A549 (cell line): ENCODE results near the gene NUDT17. TPM values are rescaled to one million over a fixed set of nuclear protein-coding genes. Genes with fewer than 3 reads are reported as not detected.
A peak's percentile ranks its signal among the peaks of the same experiment; 100 is the strongest.

Experiments used
- ATAC-seq, 2 experiments: fragments of 200-7000 bp in 1 of 2; fragments of >200 bp in 1 of 2; cut with Nextera tagmentation in 1 of 2; cut with Tn5 transposase in 1 of 2; 3 replicates each; pipeline versions ENCODE4 v1.8.0 to v1.9.1; 2018 to 2020; ENCODE audit warnings: mild to moderate bottlenecking in 1 of 2, moderate library complexity in 1 of 2
- CTCF ChIA-PET: fragments of 300-600 bp; sonication (Branson Sonifier 250); formaldehyde crosslinking; extraction: SDS; loops from one replicate; lab custom pipeline; 2021; ENCODE audit warnings: antibody characterized with exemption, inconsistent platforms; lab: Yijun Ruan, JAX
- POLR2A ChIA-PET: fragments of 350-600 bp; formaldehyde crosslinking; extraction: SDS; loops from one replicate; lab custom pipeline; 2021; ENCODE audit warnings: antibody characterized with exemption, inconsistent platforms; lab: Yijun Ruan, JAX
- DNase-seq, 2 experiments: peaks; one replicate each; pipeline versions ENCODE4 v3.0.0 to v3.0.0-alpha.2; 2011 to 2016; ENCODE audit warnings: low read depth in 1 of 2, low spot score in 1 of 2
- FAIRE-seq: peaks from 2 replicates; lab custom pipeline; 2011; peaks lifted over from hg19 to GRCh38; lab: Jason Lieb, UNC
- H3K27ac ChIP-seq, 2 experiments: fragments of >200 bp; sonication (Bioruptor Twin); formaldehyde crosslinking; 3 replicates each; pipeline ENCODE4 v1.5.1; 2016 to 2017
- H3K4me1 ChIP-seq: fragments of >200 bp; sonication (Bioruptor Twin); formaldehyde crosslinking; 3 replicates; pipeline ENCODE4 v1.6.1; 2016
- H3K4me2 ChIP-seq: fragments of >200 bp; sonication (Bioruptor Twin); formaldehyde crosslinking; 3 replicates; pipeline ENCODE4 v1.6.1; 2016
- H3K4me3 ChIP-seq: fragments of >200 bp; sonication (Bioruptor Twin); formaldehyde crosslinking; 3 replicates; pipeline ENCODE4 v1.5.1; 2016
- H3K9me3 ChIP-seq: fragments of >200 bp; sonication (Bioruptor Twin); formaldehyde crosslinking; 3 replicates; pipeline ENCODE4 v1.6.1; 2016
- ATOH8 ChIP-seq: fragments of 250-450 bp; sonication (Bioruptor Pico); IDR thresholded peaks from 2 replicates; pipeline ENCODE4 v1.5.0; 2020; ENCODE audit warnings: low read depth, mild to moderate bottlenecking, moderate library complexity
- CBX2 ChIP-seq: fragments of 200-600 bp; sonication (generic); IDR thresholded peaks from 2 replicates; pipeline ENCODE4 v1.6.1; 2016; ENCODE audit warnings: low read depth, mild to moderate bottlenecking, borderline replicate concordance
- CEBPB ChIP-seq, 2 experiments: fragments of >200 bp in 1 of 2; sonication (Bioruptor Twin) in 1 of 2; formaldehyde crosslinking in 1 of 2; IDR thresholded peaks; 2 replicates each; pipeline ENCODE4 v1.6.1; 2012 to 2016
- CTCF ChIP-seq: fragments of >200 bp; sonication (Bioruptor Twin); formaldehyde crosslinking; IDR thresholded peaks from 3 replicates; pipeline ENCODE4 v1.5.1; 2016
- ELK1 ChIP-seq: fragments of 150-350 bp; IDR thresholded peaks from 2 replicates; pipeline ENCODE4 v1.6.1; 2014; ENCODE audit warnings: low read depth, mild to moderate bottlenecking, low read length
- FOXS1 ChIP-seq: fragments of 250-450 bp; sonication (Bioruptor Pico); IDR thresholded peaks from 2 replicates; pipeline ENCODE4 v1.5.0; 2020; ENCODE audit warnings: mild to moderate bottlenecking, moderate library complexity
- HES2 ChIP-seq: fragments of >200 bp; sonication (Bioruptor Twin); formaldehyde crosslinking; IDR thresholded peaks from 2 replicates; pipeline ENCODE4 v1.6.1; 2016
- HMGXB4 ChIP-seq: fragments of 250-450 bp; sonication (Bioruptor Pico); IDR thresholded peaks from 2 replicates; pipeline ENCODE4 v1.5.0; 2021; ENCODE audit warnings: mild to moderate bottlenecking, moderate library complexity, borderline replicate concordance
- HOXA7 ChIP-seq: fragments of 250-450 bp; sonication (Bioruptor Pico); IDR thresholded peaks from 2 replicates; pipeline ENCODE4 v1.5.0; 2020; ENCODE audit warnings: mild to moderate bottlenecking, moderate library complexity
- HOXB5 ChIP-seq: fragments of 250-450 bp; sonication (Bioruptor Pico); IDR thresholded peaks from 2 replicates; pipeline ENCODE4 v1.5.0; 2020; ENCODE audit warnings: mild to moderate bottlenecking, moderate library complexity
- JUNB ChIP-seq: fragments of >200 bp; sonication (Bioruptor Twin); formaldehyde crosslinking; IDR thresholded peaks from 2 replicates; pipeline ENCODE4 v1.6.1; 2016
- KDM1A ChIP-seq: fragments of 200-600 bp; sonication (generic); IDR thresholded peaks from 2 replicates; pipeline ENCODE4 v1.6.1; 2016; ENCODE audit warnings: low read depth, mild to moderate bottlenecking
- MAFK ChIP-seq: fragments of 450-650 bp; IDR thresholded peaks from 2 replicates; pipeline ENCODE4 v1.6.1; 2014; ENCODE audit not compliant: partially characterized antibody
- MAZ ChIP-seq: fragments of 150-350 bp; IDR thresholded peaks from 2 replicates; pipeline ENCODE4 v1.6.1; 2014; ENCODE audit warnings: antibody characterized with exemption, low read depth, low read length, borderline replicate concordance
- NPAS2 ChIP-seq: fragments of 250-450 bp; sonication (Bioruptor Pico); IDR thresholded peaks from 2 replicates; pipeline ENCODE4 v1.8.0; 2022; ENCODE audit warnings: mild to moderate bottlenecking, moderate library complexity, borderline replicate concordance
- REST ChIP-seq: fragments of 200-600 bp; sonication (generic); IDR thresholded peaks from 2 replicates; pipeline ENCODE4 v1.6.1; 2016; ENCODE audit warnings: antibody characterized with exemption, mild to moderate bottlenecking, moderate library complexity
- RNF2 ChIP-seq: fragments of 200-600 bp; sonication (generic); IDR thresholded peaks from 2 replicates; pipeline ENCODE4 v1.6.1; 2016; ENCODE audit warnings: low read depth, mild to moderate bottlenecking, antibody characterized with exemption, moderate library complexity, borderline replicate concordance
- WGBS: methylation state at CpG from one replicate; pipeline ENCODE4 v1.1.6; 2017; ENCODE audit errors: missing lambda C conversion rate; 5-methylcytosine and 5-hydroxymethylcytosine counted together
- polyA plus RNA-seq, 4 experiments: library from polyadenylated mRNA; depleted of rRNA in 3 of 4; stranded (reverse); fragments of >200 nt; fragmentation: RNase III in 1 of 4; extraction: RNeasy Plus Mini Kit Qiagen cat#74134 plus additional on column Dnase treatment in 1 of 4; gene quantifications; 2 replicates in 3 of 4; 3 replicates in 1 of 4; pipeline ENCODE4 v1.2.3, GENCODE V29; 2011 to 2017

Gene NUDT17
- polyA plus RNA-seq, 2 of the 4 experiments (the other 2 are of a cell fraction) = 4.9 to 6.7 TPM

GRCh38 chr1:145879775-145880174 lies 34.3 kb downstream of the NUDT17 start (continued):
- no peak for TF ChIP-seq HMGXB4 (CRISPR knock-in tag)
- TF ChIP-seq, all 56 proteins: peak for 0

- ATAC-seq (no peak), FAIRE-seq (no peak), DNase-seq (no peak)
- WGBS = 0% methylated on average over 1 of the region's 1 CpG
- CTCF ChIA-PET = interaction anchor here (1.0 to 8.7 kb wide), 6 partner anchors 9 to 39 kb away, joined by 3 to 53 read pairs (median 4); partner anchors contain the start of genes ITGA10 and NUDT17
- Histone ChIP-seq H3K9me3 (no peaks in the 10 kb centered on the region), H3K4me2 (no peak overlapping the region), H3K4me1 (peaks cover 20% of the 10 kb centered on the region)
- TF ChIP-seq JUNB (no peak), ELK1 (no peak), HOXA7 (CRISPR knock-in tag) (no peak), HOXB5 (no peak), FOXS1 (CRISPR knock-in tag) (no peak), MAZ (no peak)
- TF ChIP-seq, all 56 proteins: peak for 0
- Histone ChIP-seq H3K27ac (no peak overlapping the region), H3K4me3 (no peak overlapping the region)
- POLR2A ChIA-PET = interaction anchor here (2.0 kb wide), 1 partner anchor 25 kb away, joined by 5 read pairs; the partner anchor contains the start of gene PIAS3
Measured at GRCh38 chr1:145884675-145885074, 39.2 kb downstream of the NUDT17 start.

- peaks cover 22% of the 10 kb centered on the region for H3K4me1 ChIP-seq
- FAIRE-seq = no peak
- POLR2A ChIA-PET = interaction anchor here (1.0 to 1.2 kb wide), 2 partner anchors 27 to 40 kb away, joined by 7 to 8 read pairs; partner anchors contain the start of genes NUDT17 and PIAS3
Measured at GRCh38 chr1:145885738-145886287, 40.4 kb downstream of the NUDT17 start, which contains the start of gene ANKRD35. Gene ANKRD35, minus strand, starts transcription at chr1:145885866. Its CDS starts 108 bp downstream, at chr1:145885758.

More at GRCh38 chr1:145885738-145886287, 40.4 kb downstream of the NUDT17 start, which contains the start of gene ANKRD35:
- Histone ChIP-seq H3K4me3 (peak within 1 kb of the TSS; percentile 60), H3K9me3 (no peaks in the 10 kb centered on the region), H3K4me2 (peak within 1 kb of the TSS; percentile 99), H3K27ac (peak within 1 kb of the TSS in 1 of 2 experiments; percentile 26; a peak in 2 of 6 replicates)
- TF ChIP-seq REST (no peak), KDM1A (no peak), RNF2 (no peak), NPAS2 (CRISPR knock-in tag) (no peak), FOXS1 (CRISPR knock-in tag) (no peak), HES2 (no peak), CEBPB (IDR thresholded peaks at IDR 0.05) (no peak), HOXB5 (no peak), ATOH8 (CRISPR knock-in tag) (no peak), CBX2 (no peak), ELK1 (no peak), CTCF (no peak), MAFK (no peak)
- ATAC-seq (peak; percentile 98 to 100), DNase-seq (peak; percentile 58 to 98)
- CTCF ChIA-PET = interaction anchor here (0.6 to 8.7 kb wide), 8 partner anchors 10 to 91 kb away, joined by 3 to 53 read pairs (median 4); partner anchors contain the start of genes ITGA10 and NUDT17
- WGBS = 2% methylated on average over 13 of the region's 36 CpGs
